Measurements from ENCODE around the gene HAP1.

The HAP1 gene

GRCh38 chr17:41735744-41736143, 1.3 kb upstream of the HAP1 start:
- no peak for TF ChIP-seq CTCF (IDR thresholded peaks at IDR 0.05)
- TF ChIP-seq ZFX (IDR thresholded peaks at IDR 0.05; ENCODE audit: borderline replicate concordance), result no peak
- no peak overlapping the region for H3K27ac ChIP-seq

GRCh38 chr17:41734949-41735313, 488 bp upstream of the HAP1 start:
- TF ChIP-seq ZFX (IDR thresholded peaks at IDR 0.05; ENCODE audit: borderline replicate concordance), result no peak
- 0 out of 2 replicates have a peak, but pooled peaks have one; percentile 3 for TF ChIP-seq CTCF (IDR thresholded peaks at IDR 0.05)
- peak overlapping the region; percentile 42; the same call in 1 of the 2 replicates for H3K27ac ChIP-seq

GRCh38 chr17:41733348-41734138, 900 bp downstream of the HAP1 start:
- H3K27ac ChIP-seq, result no peak overlapping the region

GRCh38 chr17:41731836-41732235, 2.6 kb downstream of the HAP1 start:
- H3K27ac ChIP-seq, result no peak overlapping the region

More at GRCh38 chr17:41733348-41734138, 900 bp downstream of the HAP1 start:
- no peak for TF ChIP-seq CTCF (IDR thresholded peaks at IDR 0.05)
- no peak for TF ChIP-seq ZFX (IDR thresholded peaks at IDR 0.05; ENCODE audit: borderline replicate concordance)

GRCh38 chr17:41730479-41730878, 4.0 kb downstream of the HAP1 start:
- H3K27ac ChIP-seq, result no peak overlapping the region
- TF ChIP-seq ZFX (IDR thresholded peaks at IDR 0.05; ENCODE audit: borderline replicate concordance), result no peak
- TF ChIP-seq CTCF (IDR thresholded peaks at IDR 0.05), result no peak

More at GRCh38 chr17:41731836-41732235, 2.6 kb downstream of the HAP1 start:
- TF ChIP-seq CTCF (IDR thresholded peaks at IDR 0.05) (no peak), ZFX (IDR thresholded peaks at IDR 0.05; ENCODE audit: borderline replicate concordance) (no peak)

- TF ChIP-seq ZFX (IDR thresholded peaks at IDR 0.05; ENCODE audit: borderline replicate concordance) (no peak), CTCF (IDR thresholded peaks at IDR 0.05) (no peak)
- H3K27ac ChIP-seq, result no peak overlapping the region
These were observed 6.4 kb downstream of the HAP1 start for GRCh38 chr17:41728056-41728455.

- no peak overlapping the region for H3K27ac ChIP-seq
- TF ChIP-seq ZFX (IDR thresholded peaks at IDR 0.05; ENCODE audit: borderline replicate concordance), result no peak
- TF ChIP-seq CTCF (IDR thresholded peaks at IDR 0.05), result no peak
These were observed 9.3 kb downstream of the HAP1 start for GRCh38 chr17:41725134-41725533.
